GM19455 (cell line): ENCODE data around the gene LRRK1.

Source experiments
- ATAC-seq: cut with Tn5 transposase; IDR thresholded peaks from one replicate; pipeline ENCODE4 v1.9.1; 2021; ENCODE audit not compliant: unreplicated experiment

LRRK1 gene

GRCh38 chr15:100909989-100910955 lies 8.9 kb upstream of the LRRK1 start:
- ATAC-seq: no peak

- ATAC-seq: no peak
These were observed 8.1 kb upstream of the LRRK1 start for GRCh38 chr15:100911086-100911485.

DNA sequence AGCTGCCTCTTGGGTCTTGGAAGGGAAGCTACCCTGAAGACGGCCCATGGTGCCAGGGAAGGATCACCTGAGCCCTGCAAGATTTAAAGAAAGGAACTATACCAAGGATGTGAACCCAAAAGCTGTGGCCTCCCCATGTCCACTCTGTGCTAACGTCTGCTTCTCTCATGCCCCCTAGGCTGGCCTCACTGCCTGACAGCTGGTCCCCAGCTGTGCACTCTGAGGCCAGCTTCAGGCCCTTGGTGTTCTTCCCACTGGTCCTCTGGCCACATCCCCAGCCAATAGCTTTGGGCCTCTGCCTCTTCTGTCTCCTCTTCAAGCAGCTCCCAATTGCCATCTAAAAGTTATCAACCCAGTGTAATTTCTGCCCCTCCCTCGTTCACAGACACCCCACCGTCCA lies 5.2 kb upstream of the LRRK1 start:
- no peak for ATAC-seq

- no peak for ATAC-seq
These were observed 4.3 kb upstream of the LRRK1 start for GRCh38 chr15:100914876-100915275.

GRCh38 chr15:100918034-100918689 lies 995 bp upstream of the LRRK1 start:
- peak; percentile 48 for ATAC-seq

- peak; percentile 16 for ATAC-seq
These were observed 586 bp downstream of the LRRK1 start for GRCh38 chr15:100919481-100920405.

DNA sequence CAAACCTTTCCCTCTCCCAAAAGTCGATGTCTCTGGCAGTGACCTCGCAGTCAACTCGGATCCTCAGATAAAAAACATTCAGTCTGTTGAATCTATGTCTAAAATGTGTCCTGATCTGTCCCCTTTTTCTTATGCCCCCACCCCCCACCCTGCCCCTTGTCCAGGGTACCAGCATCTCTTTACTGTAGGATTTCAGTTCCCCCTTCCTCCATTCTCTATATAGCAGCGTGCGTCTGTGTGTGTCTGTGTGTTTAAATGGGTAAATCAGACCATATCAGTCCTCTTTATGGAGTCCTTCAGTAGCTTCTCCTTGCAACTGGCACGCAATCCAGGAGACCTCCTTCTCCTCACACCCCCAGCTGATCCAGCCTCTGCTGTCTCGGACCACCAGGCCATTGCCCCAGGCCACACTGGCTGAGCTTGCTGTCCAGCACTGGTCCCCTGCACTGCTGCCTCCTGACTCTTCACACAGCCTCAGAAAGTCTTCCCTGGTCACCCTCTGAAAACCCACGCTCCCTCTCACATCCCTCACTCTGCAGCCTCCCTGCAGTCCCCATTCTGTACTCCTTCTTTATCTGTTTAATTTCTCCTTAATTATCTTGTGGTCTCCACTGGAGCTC lies 1.5 kb downstream of the LRRK1 start:
- no peak for ATAC-seq

GRCh38 chr15:100922192-100923040 lies 3.3 kb downstream of the LRRK1 start:
- ATAC-seq: no peak

GRCh38 chr15:100923076-100923475 lies 3.9 kb downstream of the LRRK1 start:
- no peak for ATAC-seq

- no peak for ATAC-seq
These were observed 4.7 kb downstream of the LRRK1 start for GRCh38 chr15:100923902-100924301.

GRCh38 chr15:100924436-100924835 lies 5.3 kb downstream of the LRRK1 start:
- ATAC-seq: no peak

- no peak for ATAC-seq
These were observed 6.3 kb downstream of the LRRK1 start for GRCh38 chr15:100925480-100925879.

DNA sequence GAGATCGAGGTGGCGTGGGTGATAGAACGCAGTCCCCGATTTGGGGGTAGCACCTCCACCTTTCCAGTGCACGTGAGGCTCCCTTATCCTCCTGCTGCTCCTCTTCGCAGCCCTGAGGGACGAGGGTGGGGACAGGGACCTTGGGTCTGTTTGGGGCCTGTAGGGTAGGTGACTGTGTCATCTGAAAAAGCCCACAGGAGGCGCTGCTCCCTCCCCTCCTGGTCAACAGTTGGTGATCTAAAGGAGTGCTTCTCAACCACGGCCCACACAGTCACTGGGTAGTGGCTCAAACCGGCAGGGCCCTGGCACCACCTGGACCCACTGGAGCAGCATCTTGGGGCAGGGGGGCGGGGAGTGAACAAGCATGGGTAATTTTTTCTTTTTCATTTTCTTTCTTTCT lies 7.1 kb downstream of the LRRK1 start:
- ATAC-seq: no peak

DNA sequence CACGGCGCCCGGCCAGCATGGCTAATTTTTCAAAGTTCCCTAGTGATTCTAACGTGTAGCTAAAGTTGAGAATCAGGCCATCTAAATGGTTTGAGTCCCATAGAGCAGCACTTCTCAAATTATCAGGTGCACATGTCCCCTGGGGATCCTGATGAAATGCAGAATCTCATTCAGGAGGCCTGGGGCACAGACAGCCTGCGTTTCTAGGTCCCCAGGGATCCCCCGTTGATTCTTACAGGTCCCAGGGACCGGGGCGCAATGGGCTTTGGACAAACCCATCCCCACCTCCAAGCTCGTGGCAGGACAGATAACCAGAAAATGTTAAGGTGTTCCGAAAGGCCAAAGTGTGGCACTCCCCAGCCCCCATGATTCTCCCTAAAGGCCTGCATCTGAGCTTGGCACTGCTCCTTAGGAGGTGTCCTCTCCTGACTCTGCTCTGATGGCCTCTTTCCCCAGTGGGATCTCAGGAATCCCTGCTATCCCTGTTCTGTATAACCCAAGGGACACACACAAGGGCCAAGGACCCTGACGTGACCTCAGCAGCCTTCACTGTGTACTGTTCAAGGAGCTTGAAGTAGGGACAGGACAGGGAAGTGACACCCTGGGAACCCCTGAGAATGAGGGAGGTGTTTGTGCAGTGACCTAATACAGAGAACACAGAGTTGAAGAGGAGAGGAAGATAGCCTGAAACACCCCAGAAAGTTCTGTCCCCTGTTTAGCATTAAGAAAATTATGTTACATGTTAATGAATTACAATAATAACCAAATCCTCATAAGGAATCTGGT lies 8.0 kb downstream of the LRRK1 start:
- ATAC-seq: no peak

DNA sequence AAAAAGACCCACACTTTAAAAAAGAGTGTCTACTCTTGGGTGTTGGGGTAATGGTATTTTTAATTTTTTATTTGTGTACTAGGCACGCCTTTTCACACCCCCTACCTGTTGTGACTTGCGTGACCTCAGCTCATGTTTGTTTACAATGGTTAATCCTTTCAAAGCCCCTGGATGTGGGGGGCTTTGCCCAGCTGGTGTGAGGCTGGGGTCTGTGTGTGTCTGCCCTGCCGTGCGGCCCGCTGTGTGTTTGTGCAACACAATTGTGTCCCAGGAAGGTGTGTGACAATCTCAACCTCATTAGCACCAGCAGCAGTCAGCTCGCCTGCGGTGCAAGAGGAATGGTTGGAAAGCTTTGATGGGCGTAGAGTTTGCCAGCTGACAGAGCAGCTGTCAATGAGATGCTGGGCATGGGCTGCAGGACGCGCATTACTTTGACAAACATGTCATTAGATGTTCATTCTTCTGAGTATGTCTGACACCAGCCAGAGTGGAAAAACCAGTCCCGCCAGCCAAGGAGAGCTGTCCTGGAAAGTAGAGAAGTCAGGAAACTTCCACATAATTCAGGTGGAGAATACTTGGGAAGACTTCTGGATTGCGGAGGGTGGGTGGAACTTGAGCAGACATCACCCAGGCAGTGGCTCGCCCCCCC lies 9.6 kb downstream of the LRRK1 start:
- ATAC-seq: no peak

- no peak for ATAC-seq
These were observed 10.5 kb downstream of the LRRK1 start for GRCh38 chr15:100929641-100930042.

DNA sequence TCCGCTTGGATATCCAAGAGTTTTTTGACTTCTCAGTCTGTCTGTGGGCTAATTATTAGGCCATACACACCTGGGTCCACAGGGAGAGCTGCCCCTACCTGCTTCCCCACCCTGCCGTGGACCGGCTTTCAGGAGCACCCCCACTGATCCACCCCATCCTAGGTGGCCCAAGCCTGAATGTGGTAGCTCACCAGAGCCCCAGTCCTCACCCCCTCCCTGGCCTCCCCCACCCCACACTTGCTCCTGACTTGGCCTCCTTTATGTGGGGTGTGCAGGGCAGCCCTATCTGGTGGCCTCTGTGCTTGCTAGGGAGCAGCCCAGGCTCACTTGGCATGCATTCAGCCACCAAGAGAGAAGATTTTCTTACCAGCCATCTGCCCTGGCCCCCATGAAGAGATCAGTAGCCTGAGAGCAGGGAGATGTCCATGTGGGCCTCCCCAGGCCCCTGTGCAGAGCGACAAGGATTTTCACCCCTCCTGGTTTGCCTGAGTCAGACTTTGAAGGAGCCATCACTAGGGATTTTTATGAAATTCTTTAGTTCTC lies 11.2 kb downstream of the LRRK1 start:
- ATAC-seq: no peak
